IMR-90 (cell line): ENCODE measurements around the gene EGF. TPM values are rescaled to one million over a fixed set of nuclear protein-coding genes. Genes with fewer than 3 reads are reported as not detected.

Experiments
- ATAC-seq: fragments of 200-7000 bp; cut with Tn5 transposase; 2 replicates; pipeline ENCODE4 v1.9.1; 2020; ENCODE audit warnings: low read depth, mild to moderate bottlenecking, moderate library complexity
- BruUV-seq: library from RNA; stranded (reverse); fragments of 400-500 nt; replicated peaks from 2 replicates; lab custom pipeline; 2021; lab: Mats Ljungman, UMichigan
- CTCF ChIA-PET: fragments of 300-600 bp; formaldehyde crosslinking; extraction: SDS; loops from one replicate; lab custom pipeline; 2021; ENCODE audit warnings: antibody characterized with exemption; lab: Yijun Ruan, JAX
- POLR2A ChIA-PET: fragments of 300-600 bp; sonication (Branson Sonifier 250); formaldehyde crosslinking; loops from one replicate; lab custom pipeline; 2022; ENCODE audit warnings: antibody characterized with exemption; ENCODE audit not compliant: unreplicated experiment; lab: Charles Lee
- DNase-seq: peaks from one replicate; pipeline ENCODE4 v3.0.0; 2013
- H2AFZ ChIP-seq: replicated peaks from 2 replicates; pipeline ENCODE3; 2013; ENCODE audit warnings: low read length, mild to moderate bottlenecking; ENCODE audit not compliant: poor library complexity
- H2AK5ac ChIP-seq: 2 replicates; pipeline ENCODE4 v1.6.1; 2013; ENCODE audit warnings: low read depth, low read length, inconsistent platforms
- H2AK9ac ChIP-seq: replicated peaks from 2 replicates; pipeline ENCODE3; 2013; ENCODE audit warnings: mild to moderate bottlenecking, low read depth, low read length, moderate library complexity; ENCODE audit not compliant: poor library complexity
- H2BK120ac ChIP-seq: 2 replicates; pipeline ENCODE4 v1.6.1; 2013; ENCODE audit warnings: low read depth, low read length, inconsistent platforms
- H2BK15ac ChIP-seq: 3 replicates; pipeline ENCODE4 v1.6.1; 2013; ENCODE audit warnings: low read depth, low read length, inconsistent platforms
- H2BK20ac ChIP-seq: 2 replicates; pipeline ENCODE4 v1.6.1; 2013; ENCODE audit warnings: low read depth, mild to moderate bottlenecking, inconsistent platforms, low read length, moderate library complexity
- H2BK5ac ChIP-seq: 2 replicates; pipeline ENCODE4 v1.6.1; 2013; ENCODE audit warnings: mild to moderate bottlenecking, low read depth, low read length, inconsistent platforms; ENCODE audit not compliant: poor library complexity, severe bottlenecking
- H3K14ac ChIP-seq: replicated peaks from 2 replicates; pipeline ENCODE4 v1.6.1; 2013; ENCODE audit warnings: low read depth, low read length, inconsistent platforms
- H3K18ac ChIP-seq: 2 replicates; pipeline ENCODE4 v1.6.1; 2013; ENCODE audit warnings: low read depth, low read length, control low read depth
- H3K23ac ChIP-seq: 2 replicates; pipeline ENCODE4 v1.6.1; 2013; ENCODE audit warnings: low read depth, low read length, inconsistent platforms
- H3K27ac ChIP-seq: 2 replicates; pipeline ENCODE4 v1.5.1; 2013; ENCODE audit warnings: mild to moderate bottlenecking, control low read depth, low read length; ENCODE audit not compliant: insufficient read depth
- H3K27me3 ChIP-seq: 2 replicates; pipeline ENCODE4 v1.6.1; 2013; ENCODE audit warnings: low read length; ENCODE audit not compliant: control insufficient read depth, insufficient read depth
- H3K36me3 ChIP-seq: 2 replicates; pipeline ENCODE4 v1.6.1; 2013; ENCODE audit warnings: low read length, mixed read lengths; ENCODE audit not compliant: control insufficient read depth, insufficient read depth
- H3K4ac ChIP-seq: 2 replicates; pipeline ENCODE4 v1.6.1; 2013; ENCODE audit warnings: low read depth, low read length, inconsistent platforms
- H3K4me1 ChIP-seq: 2 replicates; pipeline ENCODE4 v1.6.1; 2013; ENCODE audit warnings: low read length, mixed read lengths; ENCODE audit not compliant: control insufficient read depth, insufficient read depth
- H3K4me2 ChIP-seq: 2 replicates; pipeline ENCODE4 v1.6.1; 2013; ENCODE audit warnings: low read depth, mild to moderate bottlenecking, control low read depth, low read length, moderate library complexity
- H3K4me3 ChIP-seq: 2 replicates; pipeline ENCODE4 v1.5.1; 2013; ENCODE audit warnings: low read depth, mild to moderate bottlenecking, control low read depth, low read length, moderate library complexity; ENCODE audit not compliant: insufficient read depth
- H3K56ac ChIP-seq: 2 replicates; pipeline ENCODE4 v1.6.1; 2013; ENCODE audit warnings: low read length, inconsistent platforms; ENCODE audit not compliant: insufficient read depth; ENCODE audit errors: extremely low read depth
- H3K79me1 ChIP-seq, 2 experiments: 2 replicates each; pipeline ENCODE4 v1.6.1; 2013; ENCODE audit warnings: low read length in 2 of 2, inconsistent platforms in 1 of 2, low read depth in 1 of 2
- H3K9ac ChIP-seq: 2 replicates; pipeline ENCODE4 v1.6.1; 2013; ENCODE audit warnings: low read depth, low read length, control low read depth
- H3K9me1 ChIP-seq: 2 replicates; pipeline ENCODE4 v1.6.1; 2013; ENCODE audit warnings: low read length, inconsistent platforms; ENCODE audit not compliant: insufficient read depth
- H3K9me3 ChIP-seq: 2 replicates; pipeline ENCODE4 v1.6.1; 2013; ENCODE audit warnings: low read length; ENCODE audit not compliant: control insufficient read depth, insufficient read depth
- H4K20me1 ChIP-seq: 2 replicates; pipeline ENCODE4 v1.6.1; 2013; ENCODE audit warnings: low read length, inconsistent platforms; ENCODE audit not compliant: insufficient read depth
- H4K5ac ChIP-seq: 2 replicates; pipeline ENCODE4 v1.6.1; 2013; ENCODE audit warnings: mild to moderate bottlenecking, low read depth, low read length, control low read depth
- H4K8ac ChIP-seq, 2 experiments: 2 replicates each; pipeline ENCODE4 v1.6.1; 2013; ENCODE audit warnings: low read depth in 2 of 2, low read length in 2 of 2, control low read depth in 1 of 2, inconsistent platforms in 1 of 2
- H4K91ac ChIP-seq: 2 replicates; pipeline ENCODE4 v1.6.1; 2013; ENCODE audit warnings: low read depth, low read length, inconsistent platforms; ENCODE audit not compliant: insufficient read depth
- BHLHE40 ChIP-seq: fragments of 150-350 bp; IDR thresholded peaks from 2 replicates; pipeline ENCODE4 v1.6.1; 2016; ENCODE audit warnings: mild to moderate bottlenecking, low read depth, low read length
- CEBPB ChIP-seq: IDR thresholded peaks from 2 replicates; pipeline ENCODE4 v1.6.1; 2012; ENCODE audit warnings: low read depth, low read length, improper control_type of control experiment
- CHD1 ChIP-seq: IDR thresholded peaks from 2 replicates; pipeline ENCODE4 v1.6.1; 2012; ENCODE audit warnings: low read depth, low read length, improper control_type of control experiment
- ELK1 ChIP-seq: fragments of 150-350 bp; IDR thresholded peaks from 2 replicates; pipeline ENCODE4 v1.6.1; 2016; ENCODE audit warnings: low read depth, mild to moderate bottlenecking, low read length, moderate library complexity, borderline replicate concordance
- FOS ChIP-seq: fragments of 150-350 bp; IDR thresholded peaks from 2 replicates; pipeline ENCODE4 v1.6.1; 2016; ENCODE audit warnings: low read depth, low read length
- MAFK ChIP-seq: IDR thresholded peaks from 2 replicates; pipeline ENCODE4 v1.6.1; 2012; ENCODE audit warnings: low read depth, low read length, improper control_type of control experiment
- MAZ ChIP-seq: IDR thresholded peaks from 2 replicates; pipeline ENCODE4 v1.6.1; 2012; ENCODE audit warnings: low read depth, mild to moderate bottlenecking, low read length, improper control_type of control experiment, moderate library complexity, borderline replicate concordance
- MXI1 ChIP-seq: IDR thresholded peaks from 2 replicates; pipeline ENCODE4 v1.6.1; 2012; ENCODE audit warnings: low read depth, mild to moderate bottlenecking, low read length, moderate library complexity, borderline replicate concordance
- NFE2L2 ChIP-seq: fragments of 150-350 bp; IDR thresholded peaks from 2 replicates; pipeline ENCODE4 v1.6.1; 2016; ENCODE audit warnings: low read depth, mild to moderate bottlenecking, low read length
- POLR2A ChIP-seq: IDR thresholded peaks from 2 replicates; pipeline ENCODE4 v1.6.1; 2012; ENCODE audit warnings: mild to moderate bottlenecking, low read depth, low read length
- RAD21 ChIP-seq: IDR thresholded peaks from 2 replicates; pipeline ENCODE4 v1.6.1; 2012; ENCODE audit warnings: low read length, improper control_type of control experiment
- RCOR1 ChIP-seq: IDR thresholded peaks from 2 replicates; pipeline ENCODE4 v1.6.1; 2012; ENCODE audit warnings: mild to moderate bottlenecking, low read length, improper control_type of control experiment; ENCODE audit not compliant: insufficient replicate concordance
- RFX5 ChIP-seq: IDR thresholded peaks from 2 replicates; pipeline ENCODE4 v1.8.0; 2012; ENCODE audit warnings: low read depth, mild to moderate bottlenecking, low read length, moderate library complexity
- SMC3 ChIP-seq: fragments of 150-350 bp; IDR thresholded peaks from 2 replicates; pipeline ENCODE4 v1.6.1; 2016; ENCODE audit warnings: low read depth, mild to moderate bottlenecking, antibody characterized with exemption, low read length, moderate library complexity
- WGBS, 2 experiments: methylation state at CpG; one replicate each; pipeline versions ENCODE4 v1.1.5 to v1.1.7; 2013; ENCODE audit warnings: missing lambda C conversion rate in 2 of 2; ENCODE audit not compliant: insufficient read length in 1 of 2; ENCODE audit errors: extremely low coverage in 2 of 2; 5-methylcytosine and 5-hydroxymethylcytosine counted together
- dilution Hi-C: fragments of 300-500 bp; cut with HindIII; formaldehyde crosslinking; loops from one replicate; pipeline ENCODE4 v1.14.3; 2018; ENCODE audit warnings: low sequenced_read_pairs; ENCODE audit not compliant: unreplicated experiment
- in situ Hi-C: fragments of 300-500 bp; cut with MboI; formaldehyde crosslinking; loops from 3 replicates; pipeline ENCODE4 v1.14.3; 2019; ENCODE audit warnings: low sequenced_read_pairs, inconsistent platforms, mixed read lengths
- intact Hi-C: fragments of 100-400 bp; cut with micrococcal nuclease; formaldehyde crosslinking; loops from 2 replicates; pipeline ENCODE4 v1.10.0; 2022
- polyA plus RNA-seq, 3 experiments: library from polyadenylated mRNA; depleted of rRNA; stranded (reverse); fragments of >200 nt; gene quantifications; 2 replicates each; pipeline ENCODE4 v1.2.3, GENCODE V29; 2012; ENCODE audit warnings: low replicate concordance in 1 of 3
- total RNA-seq: library from RNA; depleted of rRNA; stranded (reverse); fragments of >200 nt; gene quantifications from 2 replicates; pipeline ENCODE4 v1.2.3, GENCODE V29; 2012
- TF ChIP-seq, protein P1 (sequence below): fragments of 150-350 bp; IDR thresholded peaks from 2 replicates; pipeline ENCODE4 v1.6.1; 2017; ENCODE audit warnings: mild to moderate bottlenecking, antibody characterized with exemption, low read length, low read depth

EGF gene
- total and polyA plus RNA-seq, 2 of the 4 experiments (the other 2 are of a cell fraction) = 1.7 to 2.2 TPM

DNA sequence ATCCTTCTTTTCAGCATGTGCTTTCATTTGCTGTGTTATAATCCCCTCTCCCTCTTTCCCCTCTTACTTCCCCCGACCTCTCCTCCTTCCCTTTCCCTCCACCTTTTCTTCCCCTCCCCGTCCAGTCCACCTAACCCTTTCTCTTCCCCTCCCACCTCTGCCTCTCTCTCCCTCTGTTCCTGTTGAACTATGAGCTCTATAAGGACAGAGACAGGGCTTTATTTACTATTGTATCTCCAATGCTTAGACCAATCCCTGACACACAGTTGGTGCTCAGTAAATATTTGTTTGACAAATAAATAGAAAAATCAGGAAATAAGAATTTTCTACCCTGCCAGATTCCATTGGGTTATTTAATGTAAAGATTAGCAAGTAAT is 60.8 kb downstream of the EGF start:
- no peak overlapping the region for H2BK120ac ChIP-seq
- no peak overlapping the region for H2BK5ac ChIP-seq
- no peak for DNase-seq
- no peaks in the 10 kb centered on the region for H3K36me3 ChIP-seq
- ATAC-seq = no peak
- dilution Hi-C loops = no loop called here
- intact Hi-C loops = no loop called here
- no peak overlapping the region for H4K5ac ChIP-seq
- no peak overlapping the region for H3K23ac ChIP-seq
- H2AFZ ChIP-seq = no peak overlapping the region
- no TSS peak for BruUV-seq
- H4K91ac ChIP-seq = no peak overlapping the region
- no peaks in the 10 kb centered on the region; the same call in 1 of the 2 replicates for H3K27me3 ChIP-seq
- CTCF ChIA-PET = no interaction called here
- no peak overlapping the region for H4K8ac ChIP-seq
- no peak overlapping the region for H3K4me3 ChIP-seq
- H3K27ac ChIP-seq = no peak overlapping the region
- H3K9ac ChIP-seq = no peak overlapping the region
- POLR2A ChIA-PET = no interaction called here
- H3K9me1 ChIP-seq = no peaks in the 10 kb centered on the region
- H2AK5ac ChIP-seq = no peak overlapping the region
- H2AK9ac ChIP-seq = no peak overlapping the region
- in situ Hi-C loops = loop anchor here (5.0 kb wide), 1 partner anchor 546 kb away; no protein-coding TSS in a partner anchor
- H3K4me2 ChIP-seq = no peak overlapping the region
- no peak overlapping the region for H2BK20ac ChIP-seq
- 0% methylated on average over 1 of the region's 2 CpGs; no CpG with 5 or more reads in 1 of the 2 experiments for WGBS, 2 experiments
- no peaks in the 10 kb centered on the region for H3K79me1 ChIP-seq
- no peaks in the 10 kb centered on the region for H3K9me3 ChIP-seq
- no peak overlapping the region for H3K56ac ChIP-seq
- H2BK15ac ChIP-seq = no peak overlapping the region
- H3K4ac ChIP-seq = no peak overlapping the region
- no peaks in the 10 kb centered on the region for H4K20me1 ChIP-seq
- no peak overlapping the region for H3K18ac ChIP-seq
- H3K14ac ChIP-seq = no peak overlapping the region
- TF ChIP-seq, protein P1, sequence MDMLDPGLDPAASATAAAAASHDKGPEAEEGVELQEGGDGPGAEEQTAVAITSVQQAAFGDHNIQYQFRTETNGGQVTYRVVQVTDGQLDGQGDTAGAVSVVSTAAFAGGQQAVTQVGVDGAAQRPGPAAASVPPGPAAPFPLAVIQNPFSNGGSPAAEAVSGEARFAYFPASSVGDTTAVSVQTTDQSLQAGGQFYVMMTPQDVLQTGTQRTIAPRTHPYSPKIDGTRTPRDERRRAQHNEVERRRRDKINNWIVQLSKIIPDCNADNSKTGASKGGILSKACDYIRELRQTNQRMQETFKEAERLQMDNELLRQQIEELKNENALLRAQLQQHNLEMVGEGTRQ = no peak
- no peak for TF ChIP-seq MAFK
- no peak for TF ChIP-seq SMC3
- TF ChIP-seq RAD21 = no peak
- TF ChIP-seq RFX5 = no peak
- no peak for TF ChIP-seq NFE2L2
- TF ChIP-seq POLR2A = no peak
- TF ChIP-seq FOS = no peak
- no peak for TF ChIP-seq RCOR1
- TF ChIP-seq MXI1 = no peak
- no peak for TF ChIP-seq BHLHE40
- no peak for TF ChIP-seq MAZ
- TF ChIP-seq CHD1 = no peak
- no peak for TF ChIP-seq ELK1
- TF ChIP-seq CEBPB = no peak
- no peaks in the 10 kb centered on the region for H3K4me1 ChIP-seq
